Adipocyte (in vitro differentiated cells): ENCODE measurements around the gene KCNQ2.

Experiments
- DNase-seq: peaks from one replicate; pipeline ENCODE4 v3.0.0-alpha.2; 2015; ENCODE audit warnings: low read depth
- H3K27me3 ChIP-seq: replicated peaks from 2 replicates; pipeline ENCODE4 v1.7.0; 2013; ENCODE audit warnings: mild to moderate bottlenecking, low read length, moderate library complexity; ENCODE audit not compliant: control insufficient read depth, insufficient read depth
- H3K36me3 ChIP-seq: 2 replicates; pipeline ENCODE4 v1.7.0; 2013; ENCODE audit warnings: low read length, mild to moderate bottlenecking, moderate library complexity; ENCODE audit not compliant: control insufficient read depth, insufficient read depth, severe bottlenecking
- H3K4me1 ChIP-seq: 2 replicates; pipeline ENCODE4 v1.7.0; 2013; ENCODE audit warnings: mild to moderate bottlenecking, low read length, moderate library complexity; ENCODE audit not compliant: control insufficient read depth, insufficient read depth
- H3K4me3 ChIP-seq: 2 replicates; pipeline ENCODE4 v1.7.0; 2013; ENCODE audit warnings: mild to moderate bottlenecking, low read length, moderate library complexity
- H3K9ac ChIP-seq: 2 replicates; pipeline ENCODE4 v1.7.0; 2013; ENCODE audit warnings: mild to moderate bottlenecking, low read length, moderate library complexity
- H3K9me3 ChIP-seq: 2 replicates; pipeline ENCODE4 v1.7.0; 2013; ENCODE audit warnings: mild to moderate bottlenecking, low read length, moderate library complexity; ENCODE audit not compliant: control insufficient read depth

KCNQ2 gene

DNA sequence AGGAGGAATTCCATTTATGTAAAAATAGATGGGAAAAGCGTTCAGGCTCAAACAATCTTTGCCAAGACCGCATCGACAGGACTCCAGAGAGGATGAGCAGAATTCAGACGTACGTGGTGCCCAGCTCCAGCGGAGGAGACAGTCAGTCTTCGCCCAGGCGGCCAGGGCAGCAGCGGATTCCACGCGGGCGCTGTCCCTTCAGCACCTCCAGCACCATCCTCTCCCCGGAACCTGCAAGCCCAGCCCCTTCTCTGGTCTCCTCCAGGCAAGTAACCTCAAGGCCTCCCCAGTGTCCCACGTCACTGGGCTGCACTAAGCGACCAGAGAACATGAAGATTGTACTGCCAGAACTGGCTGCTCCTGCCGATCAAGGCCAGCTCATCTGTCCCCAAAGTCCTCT is 2.8 kb upstream of the KCNQ2 start:
- peak; percentile 51 for DNase-seq
- no peaks in the 10 kb centered on the region for H3K9me3 ChIP-seq
- no peak overlapping the region for H3K9ac ChIP-seq
- H3K4me1 ChIP-seq: no peaks in the 10 kb centered on the region
- peaks cover 63% of the 10 kb centered on the region for H3K27me3 ChIP-seq
- no peaks in the 10 kb centered on the region for H3K36me3 ChIP-seq
- H3K4me3 ChIP-seq: no peak overlapping the region

DNA sequence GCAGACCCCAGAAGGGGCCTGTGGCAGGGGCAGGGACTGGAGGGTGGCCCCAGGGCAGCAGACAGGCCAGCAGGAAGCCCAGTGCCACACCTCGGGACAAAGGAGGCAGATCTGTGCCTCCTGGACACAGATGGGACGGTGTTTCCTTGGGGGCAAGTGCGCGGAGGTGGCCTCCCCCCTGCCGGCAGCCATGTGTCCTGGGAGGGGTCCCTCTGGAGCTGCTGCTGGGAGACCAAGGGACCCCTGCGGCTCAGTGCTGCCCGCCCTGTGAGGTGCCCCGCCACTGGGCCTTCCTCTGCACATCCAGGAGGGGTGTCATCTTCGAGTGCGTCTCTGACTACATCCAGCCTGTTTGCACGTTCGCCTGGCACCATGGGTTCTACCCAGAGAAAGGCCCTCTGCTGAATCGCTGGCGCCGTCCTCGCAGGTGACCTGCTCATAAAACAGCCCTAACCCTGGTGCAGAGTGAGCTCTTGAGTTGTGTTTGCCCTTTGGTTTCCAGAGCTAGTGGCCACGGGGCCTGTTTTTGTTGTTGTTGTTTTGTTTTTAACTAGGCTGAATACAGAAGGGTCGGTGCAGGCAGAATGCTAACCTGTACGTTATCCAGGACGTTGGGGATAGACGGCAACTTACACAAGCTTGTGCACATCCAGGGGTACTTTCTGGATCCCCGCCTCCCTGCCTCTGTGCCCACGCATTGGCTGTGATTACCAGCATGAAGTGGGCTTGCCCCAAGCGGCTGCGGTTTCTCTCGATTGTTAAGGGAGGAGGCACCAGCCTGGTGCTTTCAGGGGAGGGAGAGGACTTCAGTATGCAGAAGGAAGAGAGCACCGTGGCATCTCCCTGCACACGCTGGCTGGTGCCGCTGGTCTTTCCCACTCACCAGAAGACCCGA is 1.3 kb upstream of the KCNQ2 start:
- no peak for DNase-seq
- Histone ChIP-seq H3K9me3 (no peaks in the 10 kb centered on the region), H3K27me3 (peaks cover 72% of the 10 kb centered on the region), H3K4me1 (no peaks in the 10 kb centered on the region), H3K36me3 (no peaks in the 10 kb centered on the region), H3K9ac (no peak overlapping the region), H3K4me3 (no peak overlapping the region)

DNA sequence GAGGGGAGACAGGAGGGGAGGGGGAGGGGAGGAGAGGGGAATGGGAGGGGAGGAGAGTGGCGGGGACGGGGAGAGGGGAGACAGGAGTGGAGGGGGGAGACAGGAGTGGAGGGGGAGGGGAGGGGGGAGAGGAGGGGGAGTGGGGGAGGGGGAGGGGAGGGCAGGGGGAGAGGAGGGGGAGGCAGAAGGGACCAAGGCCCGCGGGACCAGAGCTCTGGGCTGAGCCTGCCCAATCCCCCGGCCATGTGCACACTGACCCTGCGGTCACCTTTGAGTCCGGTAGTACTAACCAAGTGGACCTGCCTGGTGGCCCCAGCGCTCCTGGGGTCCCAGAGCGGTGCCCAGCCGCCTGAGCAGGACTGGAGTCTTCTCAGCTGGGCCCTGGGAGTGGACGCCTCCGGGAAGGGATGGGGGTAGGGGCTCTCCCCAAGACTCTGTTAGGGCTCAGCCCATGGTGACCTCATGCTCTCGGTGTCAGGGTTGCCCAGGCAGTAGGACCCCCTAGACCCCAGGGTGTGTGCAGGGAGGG is 471 bp upstream of the KCNQ2 start:
- Histone ChIP-seq H3K9me3 (no peaks in the 10 kb centered on the region), H3K36me3 (no peaks in the 10 kb centered on the region), H3K9ac (no peak overlapping the region), H3K4me1 (no peaks in the 10 kb centered on the region), H3K27me3 (peaks cover 70% of the 10 kb centered on the region), H3K4me3 (no peak overlapping the region)
- DNase-seq: no peak

DNA sequence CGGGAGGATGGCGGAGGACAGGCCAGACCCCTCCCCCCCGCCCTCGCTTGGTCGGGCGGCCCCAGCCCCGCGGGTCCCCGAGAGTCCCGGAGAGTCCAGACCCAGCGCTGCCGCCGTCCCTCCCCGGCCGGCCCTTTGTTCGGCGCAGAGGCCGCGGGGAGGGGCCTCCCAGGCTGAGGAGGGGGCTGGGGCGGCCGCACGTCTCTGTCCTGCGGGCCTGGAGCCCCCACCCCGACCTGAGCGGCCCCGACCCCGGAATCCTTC is 806 bp downstream of the KCNQ2 start:
- H3K4me3 ChIP-seq: no peak overlapping the region
- H3K27me3 ChIP-seq: peaks cover 65% of the 10 kb centered on the region
- no peak overlapping the region for H3K9ac ChIP-seq
- DNase-seq: no peak
- H3K4me1 ChIP-seq: no peaks in the 10 kb centered on the region
- no peaks in the 10 kb centered on the region for H3K36me3 ChIP-seq
- H3K9me3 ChIP-seq: no peaks in the 10 kb centered on the region

DNA sequence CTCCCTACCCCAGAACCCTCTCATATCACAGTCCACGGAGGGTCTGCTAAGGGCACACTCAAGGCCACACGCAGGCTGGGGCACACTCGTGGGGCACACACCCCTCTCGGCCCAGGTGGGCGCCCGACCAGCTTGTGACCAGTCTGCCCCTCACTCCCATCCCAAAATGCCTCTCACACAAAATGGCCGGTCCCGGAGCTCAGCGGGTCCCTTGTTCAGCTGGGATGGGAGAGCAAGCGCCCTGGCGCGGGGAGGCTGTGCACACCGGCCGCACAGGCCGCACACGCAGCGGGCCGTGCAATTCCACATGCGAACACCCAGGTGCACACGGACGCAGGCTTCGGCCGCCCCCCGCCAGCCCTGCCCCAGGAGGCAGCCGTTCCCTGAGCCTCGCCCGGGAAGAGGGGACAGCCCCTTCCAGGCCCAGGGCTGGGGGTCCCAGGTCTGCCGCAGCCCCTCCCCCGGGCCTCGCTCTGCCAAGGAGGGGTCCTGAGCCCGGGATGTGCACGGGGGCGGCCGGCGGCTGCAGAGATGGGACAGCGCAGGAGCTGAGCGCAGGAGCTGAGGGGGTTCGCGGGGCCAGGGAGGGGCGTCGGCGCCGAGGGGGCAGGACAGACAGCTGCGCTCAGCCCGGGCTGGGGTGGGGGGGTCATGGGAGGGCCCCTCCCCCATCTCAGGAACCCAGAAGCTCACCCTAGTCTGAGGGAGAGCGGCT is 1.3 kb downstream of the KCNQ2 start:
- Histone ChIP-seq H3K9ac (no peak overlapping the region), H3K9me3 (no peaks in the 10 kb centered on the region), H3K36me3 (no peaks in the 10 kb centered on the region), H3K4me1 (no peaks in the 10 kb centered on the region), H3K27me3 (peaks cover 65% of the 10 kb centered on the region), H3K4me3 (no peak overlapping the region)
- DNase-seq: no peak

DNA sequence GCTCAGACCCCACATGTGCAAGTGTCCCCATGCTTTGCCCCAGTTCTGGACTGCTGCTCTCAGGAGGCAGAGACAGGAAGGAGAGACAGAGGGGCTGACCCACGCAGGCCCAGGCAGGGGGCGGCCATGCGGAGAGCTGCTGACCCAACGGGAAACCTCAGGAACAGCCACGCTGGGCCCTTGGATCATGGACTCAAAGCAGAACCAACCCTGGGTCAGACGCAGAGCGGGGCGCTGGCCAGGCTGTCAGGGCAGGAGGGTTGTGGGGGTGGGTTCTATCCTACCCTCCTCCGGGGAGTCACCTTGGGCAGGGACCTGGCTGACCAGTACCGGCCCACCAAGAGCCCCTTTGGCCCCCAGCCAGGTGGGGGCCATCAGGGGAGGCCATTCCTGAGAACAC is 2.0 kb downstream of the KCNQ2 start:
- Histone ChIP-seq H3K9me3 (no peaks in the 10 kb centered on the region), H3K9ac (no peak overlapping the region), H3K27me3 (peaks cover 63% of the 10 kb centered on the region), H3K36me3 (no peaks in the 10 kb centered on the region), H3K4me1 (no peaks in the 10 kb centered on the region), H3K4me3 (no peak overlapping the region)
- DNase-seq: no peak

DNA sequence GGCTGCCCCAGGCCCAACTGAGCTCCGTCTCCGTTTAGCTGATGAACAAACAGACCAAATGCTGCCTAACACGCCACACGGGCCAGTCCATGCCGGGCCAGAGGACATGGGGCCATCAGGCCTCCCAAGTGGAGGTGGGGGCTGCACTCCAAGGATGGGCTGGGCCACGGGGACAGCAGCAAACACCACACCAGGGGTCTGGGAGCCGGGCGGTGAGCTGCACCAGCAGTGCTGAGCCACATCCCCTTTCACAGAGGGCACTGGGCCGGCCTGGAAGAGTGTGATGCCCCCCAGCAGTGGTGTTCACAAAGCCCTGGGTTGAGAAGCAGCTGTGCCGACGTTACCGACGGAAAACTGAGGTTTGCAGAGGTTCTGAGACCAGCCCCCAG is 2.7 kb downstream of the KCNQ2 start:
- H3K36me3 ChIP-seq: no peaks in the 10 kb centered on the region
- H3K9me3 ChIP-seq: no peaks in the 10 kb centered on the region
- peaks cover 65% of the 10 kb centered on the region for H3K27me3 ChIP-seq
- no peak overlapping the region for H3K4me3 ChIP-seq
- no peak overlapping the region for H3K9ac ChIP-seq
- no peaks in the 10 kb centered on the region for H3K4me1 ChIP-seq
- DNase-seq: no peak

DNA sequence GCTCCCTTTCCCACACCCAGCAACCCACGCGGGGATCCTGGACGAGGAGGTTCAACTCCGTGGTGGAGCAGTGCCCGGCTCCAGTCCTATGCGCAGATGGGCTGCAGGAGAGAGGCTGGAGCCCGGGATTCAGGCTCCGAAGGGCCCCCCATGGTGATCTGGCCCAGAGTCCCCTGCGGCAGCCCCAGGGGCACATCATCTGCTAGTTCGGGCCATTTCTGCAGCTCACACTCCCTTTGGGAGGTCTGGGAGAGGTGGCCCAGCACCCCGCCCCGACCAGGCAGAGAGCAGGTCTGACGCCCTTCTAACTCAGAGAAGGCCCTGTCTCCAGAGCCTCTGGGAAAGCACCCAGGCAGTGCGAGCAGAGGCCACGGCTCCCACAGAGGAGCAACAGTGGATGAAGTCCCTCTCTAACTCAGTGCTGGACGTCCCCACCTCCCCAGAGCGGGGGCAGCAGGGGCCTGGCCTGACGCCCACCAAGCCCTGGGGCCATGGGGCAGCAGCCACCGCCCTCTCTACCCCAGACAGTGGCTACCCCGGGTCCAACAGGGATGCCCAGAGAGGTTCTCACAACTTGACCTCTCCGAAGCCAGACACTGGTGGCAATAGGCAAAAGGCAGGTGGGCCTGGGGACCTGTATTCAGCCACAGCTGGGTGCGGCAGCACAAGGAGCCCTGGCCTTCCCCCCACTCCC is 3.3 kb downstream of the KCNQ2 start:
- Histone ChIP-seq H3K4me1 (no peaks in the 10 kb centered on the region), H3K36me3 (no peaks in the 10 kb centered on the region), H3K9ac (no peak overlapping the region), H3K9me3 (no peaks in the 10 kb centered on the region), H3K27me3 (peaks cover 65% of the 10 kb centered on the region), H3K4me3 (no peak overlapping the region)
- DNase-seq: no peak

DNA sequence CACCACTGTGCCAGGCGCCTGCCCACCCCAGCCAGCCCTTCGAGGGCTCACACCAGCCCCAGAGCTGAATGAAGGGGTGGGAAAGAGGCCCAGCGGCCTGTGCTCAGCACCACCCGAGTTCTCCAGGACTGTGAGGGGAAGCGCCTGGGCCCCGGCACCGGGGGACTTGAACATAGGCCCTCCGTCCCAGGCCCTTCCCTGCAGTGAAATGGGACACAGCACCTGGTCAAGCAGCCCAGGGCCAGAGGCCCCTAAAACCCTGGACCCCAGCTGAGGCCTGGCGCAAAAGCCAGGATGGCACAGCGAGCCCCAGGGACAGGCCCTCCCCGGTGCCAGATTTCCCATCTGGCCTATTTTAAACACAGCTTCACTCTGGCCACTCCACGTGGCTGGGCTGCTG is 4.0 kb downstream of the KCNQ2 start:
- H3K4me1 ChIP-seq: no peaks in the 10 kb centered on the region

DNA sequence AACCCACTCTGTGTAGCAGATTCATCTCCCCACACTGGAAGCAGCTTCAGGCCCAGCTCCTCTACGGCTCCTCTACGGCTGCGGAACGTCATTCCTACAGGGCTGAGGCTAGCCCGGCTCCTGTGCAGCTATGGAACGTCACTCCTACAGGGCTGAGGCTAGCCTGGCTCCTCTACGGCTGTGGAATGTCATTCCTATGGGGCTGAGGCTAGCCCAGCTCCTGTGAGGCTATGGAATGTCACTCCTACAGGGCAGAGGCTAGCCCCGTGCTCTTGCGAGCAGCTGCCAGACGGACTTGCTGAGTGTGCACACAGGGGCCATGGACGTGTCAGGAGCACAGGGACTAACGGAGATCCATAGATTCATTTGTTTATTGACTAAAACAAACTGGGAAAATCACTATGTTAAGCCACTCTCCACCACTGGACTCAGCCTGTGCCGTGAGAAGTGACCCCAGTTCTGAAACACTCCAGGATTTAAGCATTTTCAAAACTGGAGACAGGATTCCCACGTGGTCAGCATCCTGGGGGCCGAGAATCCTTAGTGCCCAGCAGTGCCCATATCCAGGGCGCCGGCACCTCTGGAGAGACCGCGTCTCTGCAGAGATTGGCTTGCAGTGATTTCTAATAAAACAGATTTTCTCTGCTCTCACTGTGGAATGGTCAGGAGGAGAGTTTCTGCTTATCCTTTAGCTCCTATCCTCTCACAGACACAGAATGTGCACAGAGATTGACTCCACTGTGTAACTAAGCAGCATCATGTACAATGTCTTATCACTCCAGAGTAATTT is 5.0 kb downstream of the KCNQ2 start:
- Histone ChIP-seq H3K9me3 (no peaks in the 10 kb centered on the region), H3K4me1 (no peaks in the 10 kb centered on the region), H3K36me3 (no peaks in the 10 kb centered on the region), H3K9ac (no peak overlapping the region), H3K4me3 (no peak overlapping the region), H3K27me3 (peaks cover 68% of the 10 kb centered on the region)
- no peak for DNase-seq

More for the DNA sequence above, 4.0 kb downstream of the KCNQ2 start:
- Histone ChIP-seq H3K9me3 (no peaks in the 10 kb centered on the region), H3K27me3 (peaks cover 64% of the 10 kb centered on the region), H3K36me3 (no peaks in the 10 kb centered on the region), H3K9ac (no peak overlapping the region), H3K4me3 (no peak overlapping the region)
- no peak for DNase-seq

DNA sequence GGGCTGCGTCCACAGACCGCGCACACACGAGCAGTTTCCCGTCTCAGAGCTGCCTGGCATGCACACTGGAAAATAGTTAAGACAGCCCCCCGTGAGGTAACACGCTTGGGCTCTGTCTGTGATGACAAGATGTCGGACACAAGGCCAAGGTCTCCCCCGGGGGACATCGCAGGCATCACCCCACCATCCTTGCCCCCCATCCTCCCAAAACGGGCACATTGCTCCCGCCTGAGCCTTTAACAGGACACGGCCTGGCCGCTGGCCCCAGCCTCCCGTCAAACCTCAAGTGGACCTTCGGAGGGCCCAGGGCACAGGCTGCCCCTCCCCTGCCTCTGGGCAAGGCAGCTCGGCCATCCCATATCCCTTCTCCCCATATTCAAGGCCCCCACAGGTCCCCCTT is 5.6 kb downstream of the KCNQ2 start:
- H3K4me3 ChIP-seq: no peak overlapping the region
- no peaks in the 10 kb centered on the region for H3K4me1 ChIP-seq
- DNase-seq: no peak
- H3K27me3 ChIP-seq: peaks cover 72% of the 10 kb centered on the region
- no peaks in the 10 kb centered on the region for H3K36me3 ChIP-seq
- H3K9me3 ChIP-seq: no peaks in the 10 kb centered on the region
- H3K9ac ChIP-seq: no peak overlapping the region
